GM18507 (cell line): ENCODE data around the gene GPBP1.
"Not testable (repeated sequence)": the region's sequence is repeated elsewhere in the genome, so short reads cannot be mapped to it uniquely, and the experiment has no call there.

Experiments used
- DNase-seq: peaks from one replicate; pipeline ENCODE4 v3.0.0; 2011; ENCODE audit warnings: low read depth; ENCODE audit not compliant: insufficient read length; ENCODE audit errors: extremely low spot score
- FAIRE-seq: peaks from 2 replicates; lab custom pipeline; 2011; peaks lifted over from hg19 to GRCh38; lab: Jason Lieb, UNC

Gene GPBP1

GRCh38 chr5:57175551-57176309 lies 1.9 kb downstream of the GPBP1 start:
- DNase-seq (no peak), FAIRE-seq (peak; percentile 90)

- no peak for DNase-seq
- peak; percentile 77 for FAIRE-seq
Observed at GRCh38 chr5:57176350-57176857, 2.5 kb downstream of the GPBP1 start.

GRCh38 chr5:57177479-57178156 lies 3.8 kb downstream of the GPBP1 start:
- FAIRE-seq (no peak), DNase-seq (no peak)

GRCh38 chr5:57178238-57178637 lies 4.4 kb downstream of the GPBP1 start:
- DNase-seq, result not testable (repeated sequence)
- peak; percentile 36 for FAIRE-seq

GRCh38 chr5:57179262-57180200 lies 5.7 kb downstream of the GPBP1 start:
- DNase-seq, result no peak

GRCh38 chr5:57181154-57181553 lies 7.3 kb downstream of the GPBP1 start:
- FAIRE-seq, result no peak
- no peak for DNase-seq

More at GRCh38 chr5:57179262-57180200, 5.7 kb downstream of the GPBP1 start:
- peak; percentile 18 for FAIRE-seq

- no peak for DNase-seq
- no peak for FAIRE-seq
Observed at GRCh38 chr5:57184322-57184721, 10.5 kb downstream of the GPBP1 start.

- FAIRE-seq, result no peak
- no peak for DNase-seq
Observed at GRCh38 chr5:57185313-57185712, 11.5 kb downstream of the GPBP1 start.

- DNase-seq (no peak), FAIRE-seq (no peak)
Observed at GRCh38 chr5:57186194-57186593, 12.3 kb downstream of the GPBP1 start.

GRCh38 chr5:57187977-57188376 lies 14.1 kb downstream of the GPBP1 start:
- FAIRE-seq, DNase-seq: not testable (repeated sequence)

GRCh38 chr5:57189515-57189914 lies 15.7 kb downstream of the GPBP1 start:
- DNase-seq (no peak), FAIRE-seq (no peak)

- no peak for FAIRE-seq
Observed at GRCh38 chr5:57190593-57190992, 16.7 kb downstream of the GPBP1 start.

GRCh38 chr5:57191163-57191562 lies 17.3 kb downstream of the GPBP1 start:
- FAIRE-seq, result no peak
- DNase-seq, result no peak

More at GRCh38 chr5:57190593-57190992, 16.7 kb downstream of the GPBP1 start:
- no peak for DNase-seq

- FAIRE-seq, result no peak
- DNase-seq, result no peak
Observed at GRCh38 chr5:57191986-57192385, 18.1 kb downstream of the GPBP1 start.

- FAIRE-seq, DNase-seq: not testable (repeated sequence)
Observed at GRCh38 chr5:57192832-57193231, 19.0 kb downstream of the GPBP1 start.

GRCh38 chr5:57193757-57194413 lies 20.0 kb downstream of the GPBP1 start:
- FAIRE-seq (no peak), DNase-seq (no peak)

- FAIRE-seq, result no peak
- DNase-seq, result no peak
Observed at GRCh38 chr5:57194653-57195052, 20.8 kb downstream of the GPBP1 start.

- FAIRE-seq (no peak), DNase-seq (no peak)
Observed at GRCh38 chr5:57195060-57195459, 21.2 kb downstream of the GPBP1 start.

- FAIRE-seq, result no peak
- DNase-seq, result no peak
Observed at GRCh38 chr5:57199866-57200265, 26.0 kb downstream of the GPBP1 start.
